ENCODE measurements around the gene TCF21.
A peak's percentile ranks its signal among the peaks of the same experiment; 100 is the strongest.

TCF21 gene

DNA sequence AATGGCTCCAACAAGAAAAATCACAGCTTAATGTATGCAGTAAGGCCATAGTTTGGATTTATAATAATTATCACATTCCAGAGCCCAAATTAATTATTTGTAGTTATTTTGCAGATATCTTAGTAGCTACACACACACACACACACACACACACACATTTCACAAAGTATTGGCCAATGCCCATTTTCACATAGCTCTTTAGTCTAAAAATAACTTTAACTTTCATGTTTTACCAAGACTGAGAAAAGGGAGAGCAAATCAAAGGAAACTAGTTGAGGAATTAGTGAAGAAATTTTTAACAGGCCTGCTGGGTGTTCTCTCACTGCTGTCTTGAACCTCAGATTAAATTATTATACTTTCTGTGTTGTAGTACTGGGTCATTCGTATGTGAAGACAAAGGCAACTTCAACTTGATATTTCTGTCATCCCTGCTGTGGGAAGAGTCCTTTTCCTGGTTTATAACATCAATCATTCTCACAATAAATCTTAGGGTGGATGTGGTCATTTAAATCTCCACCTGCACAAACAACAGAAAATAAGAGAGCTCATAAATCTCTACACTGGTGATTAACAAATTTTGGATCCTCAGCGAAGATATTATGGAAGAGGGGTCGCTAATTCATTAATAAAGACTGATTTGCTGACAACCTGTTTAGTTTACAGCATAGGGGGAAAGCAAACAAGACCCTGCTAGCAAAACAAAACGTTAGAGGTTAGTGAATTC lies 1.6 kb upstream of the TCF21 start:
- ATAC-seq (ENCODE audit: low read depth) = no peak
- Histone ChIP-seq H3K27me3 (ENCODE audit: insufficient read depth, poor library complexity, severe bottlenecking) (peaks cover 81% of the 10 kb centered on the region), H3K4me1 (ENCODE audit: insufficient read depth, poor library complexity, severe bottlenecking) (no peaks in the 10 kb centered on the region), H3K27ac (ENCODE audit: poor library complexity, severe bottlenecking) (no peak overlapping the region), H3K36me3 (ENCODE audit: low read depth) (no peaks in the 10 kb centered on the region), H3K4me3 (ENCODE audit: severe bottlenecking) (no peak overlapping the region), H3K9me3 (ENCODE audit: severe bottlenecking) (no peaks in the 10 kb centered on the region)
- DNase-seq (ENCODE audit: low spot score) = no peak
- TF ChIP-seq, protein P1, sequence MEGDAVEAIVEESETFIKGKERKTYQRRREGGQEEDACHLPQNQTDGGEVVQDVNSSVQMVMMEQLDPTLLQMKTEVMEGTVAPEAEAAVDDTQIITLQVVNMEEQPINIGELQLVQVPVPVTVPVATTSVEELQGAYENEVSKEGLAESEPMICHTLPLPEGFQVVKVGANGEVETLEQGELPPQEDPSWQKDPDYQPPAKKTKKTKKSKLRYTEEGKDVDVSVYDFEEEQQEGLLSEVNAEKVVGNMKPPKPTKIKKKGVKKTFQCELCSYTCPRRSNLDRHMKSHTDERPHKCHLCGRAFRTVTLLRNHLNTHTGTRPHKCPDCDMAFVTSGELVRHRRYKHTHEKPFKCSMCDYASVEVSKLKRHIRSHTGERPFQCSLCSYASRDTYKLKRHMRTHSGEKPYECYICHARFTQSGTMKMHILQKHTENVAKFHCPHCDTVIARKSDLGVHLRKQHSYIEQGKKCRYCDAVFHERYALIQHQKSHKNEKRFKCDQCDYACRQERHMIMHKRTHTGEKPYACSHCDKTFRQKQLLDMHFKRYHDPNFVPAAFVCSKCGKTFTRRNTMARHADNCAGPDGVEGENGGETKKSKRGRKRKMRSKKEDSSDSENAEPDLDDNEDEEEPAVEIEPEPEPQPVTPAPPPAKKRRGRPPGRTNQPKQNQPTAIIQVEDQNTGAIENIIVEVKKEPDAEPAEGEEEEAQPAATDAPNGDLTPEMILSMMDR (IDR thresholded peaks at IDR 0.05; ENCODE audit: poor library complexity, severe bottlenecking) = no peak

DNA sequence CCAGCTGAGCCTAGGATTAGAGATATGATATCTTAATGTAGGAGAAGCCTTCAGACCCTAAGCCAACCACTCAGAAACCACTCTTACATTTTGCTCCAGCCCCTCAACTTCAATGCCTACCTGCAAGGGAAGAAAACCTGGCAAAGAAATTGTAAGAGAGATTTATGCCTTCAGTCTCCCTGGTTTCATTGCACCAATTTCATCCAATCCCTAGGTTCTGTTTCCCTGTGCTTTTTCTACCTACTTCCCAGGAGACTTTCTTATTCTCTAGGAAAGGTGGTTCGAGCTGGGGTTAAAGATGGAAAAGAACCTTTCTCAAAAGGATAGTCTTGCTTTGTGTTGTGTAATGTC lies 1.1 kb upstream of the TCF21 start:
- no peaks in the 10 kb centered on the region for H3K36me3 ChIP-seq (ENCODE audit: low read depth)
- H3K4me1 ChIP-seq (ENCODE audit: insufficient read depth, poor library complexity, severe bottlenecking) = no peaks in the 10 kb centered on the region
- TF ChIP-seq, protein P1 (IDR thresholded peaks at IDR 0.05; ENCODE audit: poor library complexity, severe bottlenecking) = no peak
- H3K27ac ChIP-seq (ENCODE audit: poor library complexity, severe bottlenecking) = no peak overlapping the region
- DNase-seq (ENCODE audit: low spot score) (no peak), ATAC-seq (ENCODE audit: low read depth) (no peak)
- peaks cover 83% of the 10 kb centered on the region for H3K27me3 ChIP-seq (ENCODE audit: insufficient read depth, poor library complexity, severe bottlenecking)
- H3K9me3 ChIP-seq (ENCODE audit: severe bottlenecking) = no peaks in the 10 kb centered on the region
- no peak overlapping the region for H3K4me3 ChIP-seq (ENCODE audit: severe bottlenecking)

DNA sequence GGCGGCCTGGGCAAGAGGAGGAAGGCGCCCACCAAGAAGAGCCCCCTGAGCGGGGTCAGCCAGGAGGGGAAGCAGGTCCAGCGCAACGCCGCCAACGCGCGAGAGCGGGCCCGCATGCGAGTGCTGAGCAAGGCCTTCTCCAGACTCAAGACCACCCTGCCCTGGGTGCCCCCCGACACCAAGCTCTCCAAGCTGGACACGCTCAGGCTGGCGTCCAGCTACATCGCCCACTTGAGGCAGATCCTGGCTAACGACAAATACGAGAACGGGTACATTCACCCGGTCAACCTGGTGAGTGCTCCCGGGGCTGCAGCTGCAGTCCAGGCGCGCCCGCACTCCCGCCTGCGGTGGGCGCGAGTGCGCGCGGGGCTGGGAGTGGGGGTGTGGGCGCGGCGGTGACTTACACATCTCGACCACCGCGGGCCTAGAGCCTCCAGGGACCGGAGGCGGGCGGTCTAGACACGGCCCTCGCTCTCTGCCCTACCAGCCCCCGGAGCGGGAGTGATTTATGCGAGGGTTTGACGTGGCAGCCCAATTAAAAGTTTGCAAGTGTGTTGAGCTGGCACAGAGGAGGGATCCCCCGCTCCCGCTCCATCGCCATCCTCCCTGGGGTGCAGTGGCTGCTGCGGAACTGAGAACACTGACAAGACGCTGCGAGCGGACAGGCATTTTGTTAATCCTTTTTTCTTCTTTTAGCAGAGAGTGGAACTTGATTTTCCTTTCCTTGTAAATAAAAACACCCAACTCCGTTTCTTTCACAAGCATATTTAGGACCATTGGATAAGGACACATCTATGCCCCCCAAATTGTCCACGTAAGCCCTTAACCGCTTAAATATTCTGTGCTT lies 867 bp downstream of the TCF21 start:
- Histone ChIP-seq H3K36me3 (ENCODE audit: low read depth) (no peaks in the 10 kb centered on the region), H3K27me3 (ENCODE audit: insufficient read depth, poor library complexity, severe bottlenecking) (peaks cover 97% of the 10 kb centered on the region), H3K27ac (ENCODE audit: poor library complexity, severe bottlenecking) (no peak overlapping the region), H3K4me1 (ENCODE audit: insufficient read depth, poor library complexity, severe bottlenecking) (no peaks in the 10 kb centered on the region), H3K4me3 (ENCODE audit: severe bottlenecking) (no peak overlapping the region), H3K9me3 (ENCODE audit: severe bottlenecking) (no peaks in the 10 kb centered on the region)
- TF ChIP-seq, protein P1 (IDR thresholded peaks at IDR 0.05; ENCODE audit: poor library complexity, severe bottlenecking) = no peak
- ATAC-seq (ENCODE audit: low read depth) (no peak), DNase-seq (ENCODE audit: low spot score) (no peak)

DNA sequence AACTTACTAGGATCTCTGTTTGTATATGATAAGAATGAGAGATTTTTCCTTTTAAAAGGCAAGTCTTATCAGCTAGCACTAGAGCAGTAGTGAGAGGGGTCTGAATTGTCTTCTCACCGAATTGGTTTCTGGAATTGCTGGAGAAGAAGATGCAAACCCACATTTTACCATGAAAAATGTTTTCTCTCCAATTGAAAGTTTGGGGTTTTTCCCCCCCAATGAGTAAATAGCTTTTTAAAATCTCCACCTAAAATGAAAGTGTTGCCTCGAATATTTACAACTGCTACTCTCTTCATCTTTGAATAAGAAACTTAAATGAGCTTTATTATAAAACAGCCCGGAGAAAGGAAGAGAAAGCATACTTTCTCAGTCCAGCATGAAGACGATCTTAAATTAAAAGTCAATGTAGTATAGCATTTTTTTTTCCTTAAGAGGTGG lies 1.8 kb downstream of the TCF21 start:
- H3K4me1 ChIP-seq (ENCODE audit: insufficient read depth, poor library complexity, severe bottlenecking) = no peaks in the 10 kb centered on the region
- ATAC-seq (ENCODE audit: low read depth) (no peak), DNase-seq (ENCODE audit: low spot score) (no peak)
- no peak overlapping the region for H3K27ac ChIP-seq (ENCODE audit: poor library complexity, severe bottlenecking)
- H3K4me3 ChIP-seq (ENCODE audit: severe bottlenecking) = peak overlapping the region; percentile 19
- no peaks in the 10 kb centered on the region for H3K36me3 ChIP-seq (ENCODE audit: low read depth)
- no peaks in the 10 kb centered on the region for H3K9me3 ChIP-seq (ENCODE audit: severe bottlenecking)
- TF ChIP-seq, protein P1 (IDR thresholded peaks at IDR 0.05; ENCODE audit: poor library complexity, severe bottlenecking) = no peak
- peaks cover 99% of the 10 kb centered on the region for H3K27me3 ChIP-seq (ENCODE audit: insufficient read depth, poor library complexity, severe bottlenecking)

Measured in RWPE2 (cell line).